HG02840 (cell line): Measurements from ENCODE around the gene MIER2.

ENCODE experiments used
- ATAC-seq: cut with Tn5 transposase; IDR thresholded peaks from one replicate; pipeline ENCODE4 v1.9.1; 2021; ENCODE audit warnings: mild to moderate bottlenecking, moderate library complexity, moderate number of reproducible peaks; ENCODE audit not compliant: unreplicated experiment, low FRiP score

Gene MIER2

DNA sequence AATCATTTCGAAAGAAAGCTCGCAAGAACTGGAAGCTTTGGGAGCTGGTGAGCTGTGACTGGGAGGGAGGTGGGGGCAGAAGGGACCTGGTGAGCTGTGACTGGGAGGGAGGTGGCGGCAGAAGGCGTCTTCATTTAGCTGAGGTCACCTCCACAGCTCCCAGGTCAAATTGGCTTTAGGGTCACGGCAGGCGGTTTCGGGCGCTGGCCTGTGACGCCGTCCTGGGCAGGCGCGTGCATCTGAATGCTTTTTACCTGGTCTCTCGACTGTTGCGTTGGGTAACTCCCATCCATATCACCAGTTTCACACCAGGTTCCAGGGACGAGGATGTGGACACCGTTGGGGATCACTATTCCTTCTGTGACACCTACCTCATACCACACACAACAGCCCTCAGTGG is 35.2 kb upstream of the MIER2 start:
- no peak for ATAC-seq

GRCh38 chr19:378706-379105 is 34.1 kb upstream of the MIER2 start:
- no peak for ATAC-seq

DNA sequence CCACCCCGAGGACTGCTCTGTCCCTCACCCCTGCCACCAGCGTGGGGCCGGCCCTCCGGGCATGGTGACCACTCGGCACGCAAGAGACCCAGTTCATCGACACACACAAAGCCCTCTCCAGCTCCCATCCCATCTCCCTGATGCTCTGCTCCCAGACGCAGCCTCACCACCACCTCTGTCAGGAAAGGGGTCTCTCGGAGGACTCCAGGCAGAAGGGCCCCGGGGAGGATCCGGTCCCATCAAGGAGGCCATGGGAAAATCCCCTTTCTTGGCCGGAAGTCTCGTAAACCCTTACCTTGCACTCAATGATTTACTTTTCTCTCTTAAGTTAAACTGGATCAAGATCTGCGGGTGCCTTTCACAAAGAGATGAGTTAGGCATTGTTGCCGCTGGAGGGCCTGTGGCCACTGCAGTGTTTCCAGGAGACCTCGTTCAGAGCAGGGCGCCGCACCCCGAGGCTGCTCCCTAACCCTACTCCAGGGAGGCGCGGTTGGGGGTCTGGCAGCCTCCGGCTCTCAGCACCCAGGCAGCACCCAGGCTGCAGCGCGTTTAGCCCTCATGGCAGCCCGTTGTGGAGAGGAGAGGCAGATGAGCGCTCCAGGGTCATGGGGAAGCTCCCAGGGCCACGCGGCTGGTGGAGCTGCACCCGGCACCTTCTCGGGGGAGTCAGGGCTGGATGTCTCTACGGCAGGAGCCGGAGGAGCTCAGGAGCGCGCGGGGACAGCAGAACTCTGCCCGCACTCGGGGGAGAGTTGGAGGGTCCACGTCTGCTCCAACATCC is 33.4 kb upstream of the MIER2 start:
- no peak for ATAC-seq

- ATAC-seq, result no peak
These were observed 31.5 kb upstream of the MIER2 start for GRCh38 chr19:376111-376470.

GRCh38 chr19:375395-376110 is 31.0 kb upstream of the MIER2 start:
- ATAC-seq, result no peak

DNA sequence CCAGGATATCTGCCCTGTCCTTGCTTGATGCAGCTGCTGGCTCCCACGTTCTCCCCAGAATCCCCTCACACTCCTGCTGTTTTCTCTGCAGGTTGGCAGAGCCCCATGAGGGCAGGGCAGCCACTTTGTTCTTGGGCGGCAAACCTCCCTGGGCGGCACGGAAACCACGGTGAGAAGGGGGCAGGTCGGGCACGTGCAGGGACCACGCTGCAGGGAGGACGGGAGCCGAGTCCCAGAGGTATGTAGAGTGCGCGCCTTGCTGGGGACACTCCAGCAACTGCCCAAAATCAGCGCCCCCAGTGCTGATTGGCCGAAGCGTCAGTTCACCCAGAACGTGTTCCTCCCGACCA is 30.3 kb upstream of the MIER2 start:
- no peak for ATAC-seq

- ATAC-seq, result no peak
These were observed 29.7 kb upstream of the MIER2 start for GRCh38 chr19:374183-374885.

GRCh38 chr19:373391-374182 is 29.0 kb upstream of the MIER2 start:
- ATAC-seq, result no peak

DNA sequence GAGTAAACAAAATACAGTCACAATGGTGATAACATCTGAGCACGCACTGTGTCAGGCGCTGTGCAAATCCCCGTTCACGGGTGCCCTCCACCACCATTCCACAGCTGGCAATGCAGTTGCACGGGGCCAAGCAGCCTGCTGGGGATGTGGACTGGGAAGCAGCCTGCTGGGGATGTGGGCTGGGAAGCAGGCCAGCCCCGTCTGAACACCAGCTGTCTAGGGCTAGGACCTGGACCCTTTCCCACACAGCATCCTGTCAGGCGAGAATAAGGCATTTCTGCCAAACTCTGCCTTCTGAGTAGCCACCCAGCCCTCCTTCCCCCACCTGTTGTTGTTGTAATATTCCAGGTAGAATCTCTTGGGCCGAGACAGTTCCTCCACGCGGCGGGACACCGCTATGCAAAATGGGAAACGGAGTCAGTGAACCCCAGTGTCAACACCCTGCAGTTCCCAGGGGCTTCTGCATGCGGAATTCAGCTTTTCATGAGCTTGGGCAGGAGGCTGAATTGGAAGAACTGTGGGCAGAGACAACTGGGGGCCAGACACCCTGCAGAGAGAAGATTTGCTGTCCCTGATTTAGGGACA is 27.8 kb upstream of the MIER2 start:
- ATAC-seq, result no peak

DNA sequence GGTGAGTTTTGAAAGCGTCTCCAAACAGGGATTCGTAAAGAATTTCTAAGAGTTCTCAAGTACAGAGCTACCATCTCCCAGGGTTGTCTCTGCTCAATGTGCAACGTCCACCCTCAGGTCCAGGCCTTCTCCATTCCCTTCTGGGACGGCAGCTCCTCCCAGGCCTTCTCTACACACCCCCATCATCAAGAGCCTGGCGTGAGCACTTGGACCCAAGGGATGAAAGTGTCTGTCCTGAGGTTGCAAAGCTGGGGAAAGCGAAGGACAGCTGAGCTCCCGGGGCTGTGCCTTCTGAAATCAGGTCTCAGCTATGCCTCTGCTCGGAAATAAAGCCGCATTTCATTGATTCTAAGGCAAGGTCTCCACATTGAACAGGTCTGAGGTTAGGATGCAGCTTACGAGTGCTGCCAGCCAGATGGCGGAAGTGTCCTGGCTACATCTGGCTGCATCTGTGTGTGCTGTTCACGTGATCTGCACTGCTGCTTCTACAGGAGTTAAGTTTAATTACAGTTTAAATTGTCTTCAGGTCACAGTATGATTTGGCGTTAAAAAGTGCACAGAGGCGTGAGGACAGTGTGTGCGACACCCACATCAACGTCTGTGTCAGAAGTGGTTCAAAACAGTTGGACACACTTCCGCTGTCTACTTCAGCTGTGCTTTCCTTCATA is 27.0 kb upstream of the MIER2 start:
- no peak for ATAC-seq

DNA sequence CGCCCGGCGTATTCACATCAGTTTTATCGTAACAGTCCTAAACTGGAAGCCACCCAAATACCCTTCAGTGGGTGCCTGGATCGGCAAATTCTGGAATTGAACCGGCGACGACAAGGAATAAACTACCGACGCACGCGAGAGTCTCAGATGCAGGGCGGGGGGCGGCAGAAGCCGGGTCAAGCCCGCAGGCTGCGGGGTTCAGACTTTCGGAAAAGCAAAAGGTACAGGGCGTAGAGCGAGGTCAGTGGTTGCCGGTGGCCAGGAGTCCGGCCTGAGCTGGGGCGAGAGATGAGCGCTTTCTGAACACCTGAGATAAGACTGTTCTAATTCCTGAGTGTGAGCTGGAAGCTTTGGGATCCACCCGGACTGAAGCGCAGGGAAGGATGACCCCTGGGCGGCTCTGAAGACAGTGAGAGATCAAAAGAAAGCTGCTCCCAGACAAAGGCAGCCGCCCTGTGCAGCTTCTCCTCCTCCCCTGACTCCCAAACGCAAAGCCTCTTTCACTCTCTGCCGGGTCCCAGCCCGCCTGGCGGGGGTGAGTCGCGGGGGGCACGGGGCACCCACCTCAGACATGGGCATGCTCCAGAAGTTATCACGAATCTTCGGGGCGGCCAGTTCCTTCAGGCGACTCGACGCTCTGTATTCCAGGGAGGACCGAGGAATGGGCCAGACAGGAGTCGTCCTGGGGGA is 26.2 kb upstream of the MIER2 start:
- no peak for ATAC-seq

DNA sequence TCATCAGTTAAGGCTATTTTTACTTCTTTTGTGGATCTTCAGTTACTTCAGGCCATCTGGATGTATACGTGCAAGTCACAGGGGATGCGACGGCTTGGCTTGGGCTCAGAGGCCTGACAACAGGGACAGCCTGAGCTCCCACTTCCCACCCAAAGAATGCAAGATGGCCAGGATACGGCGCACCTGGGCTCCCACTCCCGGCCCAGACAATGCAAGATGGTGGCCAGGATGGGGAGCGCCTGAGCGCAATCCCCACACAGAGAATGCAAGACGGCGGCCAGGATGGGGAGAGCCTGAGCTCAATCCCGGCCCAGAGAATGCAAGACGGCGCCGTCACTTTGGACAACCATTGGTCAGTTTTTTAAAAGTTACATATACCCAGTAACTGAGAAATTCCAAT is 25.3 kb upstream of the MIER2 start:
- no peak for ATAC-seq

GRCh38 chr19:369256-369655 is 24.7 kb upstream of the MIER2 start:
- ATAC-seq, result no peak

DNA sequence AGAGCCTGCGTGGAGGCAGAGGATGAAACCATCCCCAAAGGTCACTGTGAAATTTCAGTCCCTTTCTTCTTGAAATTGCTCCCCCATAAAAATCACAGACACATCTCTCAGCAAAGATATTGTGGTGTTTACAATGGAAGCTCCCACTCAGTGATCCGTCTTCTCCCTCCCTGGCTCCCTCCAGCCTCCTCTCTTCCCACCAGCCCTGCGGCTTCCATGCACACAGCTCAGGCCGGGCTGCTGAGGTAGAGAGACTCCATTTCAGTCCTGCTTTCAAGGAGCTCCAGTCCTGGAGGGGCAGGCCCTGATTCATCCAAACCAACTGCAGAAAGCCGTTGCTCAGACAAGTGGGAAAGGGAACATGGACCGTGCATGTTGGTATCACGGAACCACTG is 24.0 kb upstream of the MIER2 start:
- ATAC-seq, result no peak

- no peak for ATAC-seq
These were observed 23.5 kb upstream of the MIER2 start for GRCh38 chr19:367963-368629.

GRCh38 chr19:367561-367960 is 23.0 kb upstream of the MIER2 start:
- ATAC-seq, result no peak

- ATAC-seq, result no peak
These were observed 22.4 kb upstream of the MIER2 start for GRCh38 chr19:366951-367350.

DNA sequence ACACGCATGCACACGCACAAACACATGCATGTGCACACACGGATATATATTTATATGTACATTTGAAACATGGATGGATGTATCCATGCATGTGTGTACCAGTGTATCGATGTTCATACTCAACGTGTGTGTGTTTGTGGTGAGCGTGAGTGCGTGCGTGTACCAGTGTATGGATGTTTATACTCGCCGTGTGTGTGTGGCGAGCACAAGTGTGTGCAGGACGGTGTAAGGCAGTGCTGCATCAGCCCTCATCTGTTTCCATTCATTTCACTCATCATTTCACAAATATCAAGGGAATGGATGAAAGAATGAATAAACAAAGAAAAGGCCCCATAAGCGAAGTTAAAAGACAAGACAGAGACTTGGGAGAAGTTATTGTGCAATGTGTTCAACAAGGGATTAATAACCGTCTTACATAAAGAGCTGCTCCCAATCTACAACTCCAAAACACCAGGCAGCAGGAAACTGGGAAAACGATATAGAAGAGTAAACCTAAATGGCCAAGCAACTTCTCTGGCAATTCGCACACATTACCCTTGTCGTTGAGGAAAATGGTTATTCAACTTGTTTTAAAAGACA is 21.7 kb upstream of the MIER2 start:
- ATAC-seq, result no peak
